PC-9 (cell line): ENCODE results near the gene TSG101. TPM values are rescaled to one million over a fixed set of nuclear protein-coding genes. Genes with fewer than 3 reads are reported as not detected.

Source experiments
- BruUV-seq: library from RNA; stranded (reverse); fragments of 400-500 nt; replicated peaks from 2 replicates; lab custom pipeline; 2021; lab: Mats Ljungman, UMichigan
- CTCF ChIA-PET: fragments of 300-600 bp; sonication (Branson Sonifier 250); formaldehyde crosslinking; loops from one replicate; lab custom pipeline; 2022; ENCODE audit warnings: antibody characterized with exemption; lab: Charles Lee
- POLR2A ChIA-PET: fragments of 300-600 bp; sonication (Branson Sonifier 250); formaldehyde crosslinking; loops from one replicate; lab custom pipeline; 2022; ENCODE audit warnings: antibody characterized with exemption; ENCODE audit not compliant: unreplicated experiment; lab: Charles Lee
- DNase-seq, 2 experiments: peaks; one replicate each; pipeline versions ENCODE4 v3.0.0 to v3.0.0-alpha.2; 2015 to 2022; ENCODE audit warnings: mixed read lengths in 1 of 2
- H2AFZ ChIP-seq: fragments of 200-600 bp; sonication (generic); 2 replicates; pipeline ENCODE4 v1.8.1; 2017; ENCODE audit warnings: antibody characterized with exemption
- H3F3A ChIP-seq: fragments of 200-600 bp; sonication (generic); 2 replicates; pipeline ENCODE4 v1.8.1; 2017; ENCODE audit warnings: antibody characterized with exemption, mild to moderate bottlenecking, low read depth; ENCODE audit not compliant: insufficient read depth
- H3K27ac ChIP-seq: fragments of 200-600 bp; sonication (generic); 2 replicates; pipeline ENCODE4 v1.6.1; 2016; ENCODE audit warnings: mixed run types
- H3K27me3 ChIP-seq: fragments of 200-600 bp; sonication (generic); 2 replicates; pipeline ENCODE4 v1.6.1; 2016; ENCODE audit warnings: low read depth, mixed run types; ENCODE audit not compliant: insufficient read depth
- H3K36me3 ChIP-seq: fragments of 200-600 bp; sonication (generic); 2 replicates; pipeline ENCODE4 v1.6.1; 2016; ENCODE audit warnings: low read depth, mixed run types
- H3K4me1 ChIP-seq: fragments of 200-600 bp; sonication (generic); replicated peaks from 2 replicates; pipeline ENCODE4 v1.6.1; 2016; ENCODE audit warnings: mixed run types; ENCODE audit not compliant: insufficient read depth
- H3K4me2 ChIP-seq: fragments of 200-600 bp; sonication (generic); 2 replicates; pipeline ENCODE4 v1.6.1; 2017; ENCODE audit warnings: mixed run types
- H3K4me3 ChIP-seq: fragments of 200-600 bp; sonication (generic); 2 replicates; pipeline ENCODE4 v1.6.1; 2016; ENCODE audit warnings: mixed run types
- H3K79me2 ChIP-seq: fragments of 200-600 bp; sonication (generic); 2 replicates; pipeline ENCODE4 v1.6.1; 2017; ENCODE audit warnings: low read depth, mixed run types
- H3K9me2 ChIP-seq: fragments of 200-600 bp; sonication (generic); 2 replicates; pipeline ENCODE4 v1.8.1; 2017; ENCODE audit warnings: mild to moderate bottlenecking; ENCODE audit not compliant: insufficient read depth
- H3K9me3 ChIP-seq: fragments of 200-600 bp; sonication (generic); 2 replicates; pipeline ENCODE4 v1.8.1; 2016; ENCODE audit warnings: low read depth; ENCODE audit not compliant: insufficient read depth
- H4K20me1 ChIP-seq: fragments of 200-600 bp; sonication (generic); 2 replicates; pipeline ENCODE4 v1.8.1; 2017; ENCODE audit not compliant: insufficient read depth
- EZH2 ChIP-seq: fragments of 200-600 bp; sonication (generic); IDR thresholded peaks from 2 replicates; pipeline ENCODE4 v1.8.0; 2017; ENCODE audit warnings: antibody characterized with exemption, low read depth
- intact Hi-C: fragments of 100-400 bp; cut with micrococcal nuclease; formaldehyde crosslinking; loops from one replicate; pipeline ENCODE4 v1.10.0; 2022; ENCODE audit not compliant: unreplicated experiment
- total RNA-seq: library from RNA; stranded (reverse); gene quantifications from 2 replicates; pipeline ENCODE4 v1.2.3, GENCODE V29; 2021
- TF ChIP-seq, protein P1 (sequence below): fragments of 200-600 bp; sonication (generic); conservative IDR thresholded peaks from 2 replicates; pipeline ENCODE4 v1.6.1; 2017; ENCODE audit warnings: mixed run types, antibody characterized with exemption, mild to moderate bottlenecking, moderate library complexity

TSG101 gene
- total RNA-seq, 1 experiment from 2014 or later: 97.1 TPM

DNA sequence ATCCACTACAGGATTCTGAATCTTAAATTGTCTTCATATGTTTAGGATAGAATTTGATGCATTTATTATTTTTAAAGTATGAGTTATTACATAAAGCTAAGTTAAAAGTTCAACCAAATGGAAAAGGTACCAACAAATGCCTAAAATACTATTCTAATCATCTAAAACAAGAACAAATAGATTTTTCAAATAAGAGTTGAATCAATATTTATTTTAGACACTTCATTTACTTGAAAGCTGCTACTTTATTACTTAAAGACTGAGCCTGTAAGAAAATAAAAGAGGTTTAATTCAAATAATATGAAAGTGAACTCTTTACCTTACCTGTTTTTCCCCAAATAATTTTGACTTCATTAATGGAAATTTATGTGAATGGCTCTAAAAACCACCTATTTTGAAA is 54.2 kb downstream of the TSG101 start:
- Histone ChIP-seq H2AFZ (no peak overlapping the region), H3K9me2 (no peaks in the 10 kb centered on the region), H3K4me2 (no peak overlapping the region), H3K9me3 (no peaks in the 10 kb centered on the region), H4K20me1 (no peaks in the 10 kb centered on the region), H3K27ac (no peak overlapping the region), H3K36me3 (peaks cover 2% of the 10 kb centered on the region; the same call in 1 of the 2 replicates), H3K4me1 (no peaks in the 10 kb centered on the region), H3K27me3 (no peaks in the 10 kb centered on the region), H3F3A (peaks cover 7% of the 10 kb centered on the region), H3K4me3 (no peak overlapping the region), H3K79me2 (no peaks in the 10 kb centered on the region)
- ChIA-PET POLR2A (no interaction called here), CTCF (no interaction called here)
- BruUV-seq: no TSS peak
- DNase-seq: no peak
- TF ChIP-seq, protein P1, sequence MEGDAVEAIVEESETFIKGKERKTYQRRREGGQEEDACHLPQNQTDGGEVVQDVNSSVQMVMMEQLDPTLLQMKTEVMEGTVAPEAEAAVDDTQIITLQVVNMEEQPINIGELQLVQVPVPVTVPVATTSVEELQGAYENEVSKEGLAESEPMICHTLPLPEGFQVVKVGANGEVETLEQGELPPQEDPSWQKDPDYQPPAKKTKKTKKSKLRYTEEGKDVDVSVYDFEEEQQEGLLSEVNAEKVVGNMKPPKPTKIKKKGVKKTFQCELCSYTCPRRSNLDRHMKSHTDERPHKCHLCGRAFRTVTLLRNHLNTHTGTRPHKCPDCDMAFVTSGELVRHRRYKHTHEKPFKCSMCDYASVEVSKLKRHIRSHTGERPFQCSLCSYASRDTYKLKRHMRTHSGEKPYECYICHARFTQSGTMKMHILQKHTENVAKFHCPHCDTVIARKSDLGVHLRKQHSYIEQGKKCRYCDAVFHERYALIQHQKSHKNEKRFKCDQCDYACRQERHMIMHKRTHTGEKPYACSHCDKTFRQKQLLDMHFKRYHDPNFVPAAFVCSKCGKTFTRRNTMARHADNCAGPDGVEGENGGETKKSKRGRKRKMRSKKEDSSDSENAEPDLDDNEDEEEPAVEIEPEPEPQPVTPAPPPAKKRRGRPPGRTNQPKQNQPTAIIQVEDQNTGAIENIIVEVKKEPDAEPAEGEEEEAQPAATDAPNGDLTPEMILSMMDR: no peak
- TF ChIP-seq EZH2: no peak
- intact Hi-C loops: no loop called here

DNA sequence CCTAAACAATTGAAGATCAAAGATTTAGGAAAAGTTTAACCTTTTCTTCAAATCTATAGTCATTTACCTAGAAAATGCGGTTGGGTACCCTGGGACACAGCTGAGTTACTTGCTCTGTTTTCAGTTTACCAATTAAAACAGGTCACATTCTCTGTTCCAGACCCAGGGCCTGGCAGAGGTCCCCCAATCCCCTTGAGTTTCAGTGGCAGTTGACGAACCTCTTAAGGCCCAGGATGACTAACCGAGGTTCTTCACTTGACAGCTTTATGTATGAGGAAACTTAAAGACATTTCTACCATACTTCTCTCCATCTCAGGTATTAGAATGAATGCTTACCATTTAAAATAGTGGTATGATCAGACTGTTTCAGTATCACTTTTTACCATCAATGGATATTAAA is 54.7 kb downstream of the TSG101 start:
- no peaks in the 10 kb centered on the region for H3K36me3 ChIP-seq
- ChIA-PET CTCF (no interaction called here), POLR2A (no interaction called here)
- TF ChIP-seq, protein P1: no peak
- TF ChIP-seq EZH2: no peak
- H3K4me1 ChIP-seq: no peaks in the 10 kb centered on the region
- intact Hi-C loops: no loop called here
- H3K9me3 ChIP-seq: no peaks in the 10 kb centered on the region
- H3K27me3 ChIP-seq: no peaks in the 10 kb centered on the region
- no peak overlapping the region for H3K4me3 ChIP-seq
- peaks cover 7% of the 10 kb centered on the region for H3F3A ChIP-seq
- H4K20me1 ChIP-seq: no peaks in the 10 kb centered on the region
- no peak for DNase-seq
- H3K4me2 ChIP-seq: no peak overlapping the region
- H3K79me2 ChIP-seq: no peaks in the 10 kb centered on the region
- no peak overlapping the region for H3K27ac ChIP-seq
- H2AFZ ChIP-seq: no peak overlapping the region
- H3K9me2 ChIP-seq: no peaks in the 10 kb centered on the region
- no TSS peak for BruUV-seq

DNA sequence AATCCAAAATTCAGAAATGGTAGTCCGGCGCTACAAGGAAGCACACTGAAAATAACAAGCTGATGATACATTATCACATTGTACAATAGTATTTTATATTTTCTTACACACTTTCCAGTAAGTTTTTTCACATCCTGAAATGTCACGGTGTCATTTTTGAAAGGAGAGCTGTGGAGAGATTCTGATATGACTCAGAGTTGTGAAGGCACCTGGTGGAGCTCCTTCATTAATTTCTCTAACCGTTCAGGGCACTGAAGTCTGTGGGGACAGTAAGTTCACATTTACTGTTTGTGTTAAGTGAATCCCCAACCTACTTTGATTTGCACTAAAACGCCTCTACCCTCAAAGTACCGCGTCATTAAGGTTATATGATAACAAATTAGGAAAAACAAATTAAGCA is 57.8 kb downstream of the TSG101 start:
- no peak for DNase-seq
- Histone ChIP-seq H3K9me2 (no peaks in the 10 kb centered on the region), H3K27me3 (no peaks in the 10 kb centered on the region), H3K4me2 (no peak overlapping the region), H3F3A (peaks cover 6% of the 10 kb centered on the region), H4K20me1 (no peaks in the 10 kb centered on the region), H3K79me2 (no peaks in the 10 kb centered on the region), H3K27ac (no peak overlapping the region), H3K36me3 (no peaks in the 10 kb centered on the region), H3K9me3 (no peaks in the 10 kb centered on the region), H3K4me3 (no peak overlapping the region), H2AFZ (no peak overlapping the region), H3K4me1 (no peaks in the 10 kb centered on the region)
- no TSS peak for BruUV-seq
- TF ChIP-seq, protein P1: no peak
- no peak for TF ChIP-seq EZH2
- CTCF ChIA-PET: interaction anchor here (0.6 to 0.7 kb wide), 6 partner anchors 46 to 1134 kb away, joined by 3 to 11 read pairs (median 6); no protein-coding TSS in a partner anchor
- POLR2A ChIA-PET: no interaction called here
- intact Hi-C loops: no loop called here
